ENCODE measurements around the gene SLC38A3. TPM values are rescaled to one million over a fixed set of nuclear protein-coding genes. Genes with fewer than 3 reads are reported as not detected.

SLC38A3 gene
- total and polyA plus RNA-seq, 2 experiments from 2014 or later = 0.28 to 1.3 TPM

DNA sequence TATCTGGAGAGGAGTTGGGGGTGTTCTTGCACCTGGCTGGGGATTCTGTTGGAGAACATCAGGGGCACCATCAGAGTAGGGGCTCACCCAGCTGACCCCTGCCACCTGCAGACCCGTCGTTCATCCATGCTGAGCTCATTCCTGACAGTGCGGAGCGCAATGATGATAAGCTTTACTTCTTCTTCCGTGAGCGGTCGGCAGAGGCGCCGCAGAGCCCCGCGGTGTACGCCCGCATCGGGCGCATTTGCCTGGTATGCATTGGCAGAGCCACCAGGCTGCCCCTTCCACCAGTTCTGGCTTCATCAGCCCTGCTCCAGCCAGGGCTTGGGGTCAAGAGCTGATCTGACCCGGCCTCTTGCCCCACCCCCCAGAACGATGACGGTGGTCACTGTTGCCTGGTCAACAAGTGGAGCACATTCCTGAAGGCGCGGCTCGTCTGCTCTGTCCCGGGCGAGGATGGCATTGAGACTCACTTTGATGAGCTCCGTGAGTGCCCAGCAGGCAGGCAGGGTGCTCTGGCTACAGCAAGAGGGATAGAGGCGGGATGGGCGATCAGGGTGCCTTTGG, 22.5 kb upstream of the SLC38A3 start:
- Histone ChIP-seq H3K36me3 (ENCODE audit: insufficient read depth) (no peaks in the 10 kb centered on the region; the same call in 1 of the 2 replicates), H3F3A (replicated peaks; ENCODE audit: low read depth) (peaks cover 8% of the 10 kb centered on the region; the same call in 1 of the 2 replicates), H3K4me1 (ENCODE audit: insufficient read depth) (no peaks in the 10 kb centered on the region), H3K79me2 (replicated peaks; ENCODE audit: insufficient read depth) (no peaks in the 10 kb centered on the region), H3K27ac (ENCODE audit: low read depth) (no peak overlapping the region), H3K27me3 (ENCODE audit: insufficient read depth) (no peaks in the 10 kb centered on the region), H4K20me1 (replicated peaks; ENCODE audit: insufficient read depth) (peaks cover 5% of the 10 kb centered on the region; the same call in 1 of the 2 replicates), H3K9me2 (ENCODE audit: insufficient read depth) (no peaks in the 10 kb centered on the region), H2AFZ (no peak overlapping the region), H3K4me3 (no peak overlapping the region), H3K4me2 (no peak overlapping the region)
- DNase-seq (ENCODE audit: low spot score) = no peak
- Mint-ChIP-seq H3K27ac (no peak overlapping the region), H3K27me3 (ENCODE audit: insufficient read depth, low read depth, poor library complexity) (peaks cover 8% of the 10 kb centered on the region), H3K9me3 (no peaks in the 10 kb centered on the region; the same call in 2 of the 3 replicates), H3K36me3 (ENCODE audit: low read depth) (peaks cover 37% of the 10 kb centered on the region), H3K4me1 (no peaks in the 10 kb centered on the region), H3K4me3 (no peak overlapping the region)
- TF ChIP-seq ZNF331 (CRISPR knock-in tag; IDR thresholded peaks at IDR 0.05; ENCODE audit: low read depth) = no peak
- TF ChIP-seq JUNB (IDR thresholded peaks at IDR 0.05; ENCODE audit: unreplicated experiment) = no peak
- ATAC-seq = no peak

DNA sequence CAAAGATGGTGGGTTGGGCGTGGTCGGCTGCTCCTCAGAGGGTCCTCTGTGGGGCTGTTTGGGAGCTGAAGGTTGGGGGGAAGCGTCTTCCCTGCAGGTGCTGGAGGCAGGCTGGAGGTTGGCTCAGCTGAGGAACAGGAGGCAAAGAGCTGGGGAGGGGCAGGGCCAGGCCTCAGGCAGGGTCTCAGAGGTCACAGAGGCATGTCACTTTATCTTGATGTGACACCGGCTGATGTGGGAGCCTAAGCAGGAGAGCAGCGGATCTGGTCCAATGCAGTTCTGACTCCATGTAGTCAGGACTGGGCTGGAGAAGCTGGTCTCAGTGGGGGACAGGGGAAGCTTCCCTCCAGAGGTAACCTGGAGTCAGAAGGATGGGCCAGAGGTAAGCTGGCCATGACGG, 21.3 kb upstream of the SLC38A3 start:
- no peaks in the 10 kb centered on the region for H3K79me2 ChIP-seq (replicated peaks; ENCODE audit: insufficient read depth)
- no peak overlapping the region for H3K4me3 ChIP-seq
- no peak for DNase-seq (ENCODE audit: low spot score)
- no peak overlapping the region for H3K4me2 ChIP-seq
- H3K27me3 Mint-ChIP-seq (ENCODE audit: insufficient read depth, low read depth, poor library complexity) = peaks cover 8% of the 10 kb centered on the region
- H3K27ac ChIP-seq (ENCODE audit: low read depth) = no peak overlapping the region
- no peaks in the 10 kb centered on the region; the same call in 1 of the 2 replicates for H3K36me3 ChIP-seq (ENCODE audit: insufficient read depth)
- H3K4me1 ChIP-seq (ENCODE audit: insufficient read depth) = no peaks in the 10 kb centered on the region
- H3K27me3 ChIP-seq (ENCODE audit: insufficient read depth) = no peaks in the 10 kb centered on the region
- no peak overlapping the region for H2AFZ ChIP-seq
- ATAC-seq = no peak
- H3K9me3 Mint-ChIP-seq = no peaks in the 10 kb centered on the region
- H3K27ac Mint-ChIP-seq = no peak overlapping the region
- peaks cover 5% of the 10 kb centered on the region; the same call in 1 of the 2 replicates for H4K20me1 ChIP-seq (replicated peaks; ENCODE audit: insufficient read depth)
- H3K36me3 Mint-ChIP-seq (ENCODE audit: low read depth) = peaks cover 38% of the 10 kb centered on the region
- peaks cover 3% of the 10 kb centered on the region; the same call in 1 of the 3 replicates for H3K4me1 Mint-ChIP-seq
- H3F3A ChIP-seq (replicated peaks; ENCODE audit: low read depth) = peaks cover 8% of the 10 kb centered on the region; the same call in 1 of the 2 replicates
- no peaks in the 10 kb centered on the region for H3K9me2 ChIP-seq (ENCODE audit: insufficient read depth)
- H3K4me3 Mint-ChIP-seq = no peak overlapping the region
- TF ChIP-seq JUNB (IDR thresholded peaks at IDR 0.05; ENCODE audit: unreplicated experiment) (no peak), EZH2phosphoT487 (IDR thresholded peaks at IDR 0.05; ENCODE audit: unreplicated experiment) (no peak), ZNF331 (CRISPR knock-in tag; IDR thresholded peaks at IDR 0.05; ENCODE audit: low read depth) (no peak), ZNF114 (CRISPR knock-in tag; IDR thresholded peaks at IDR 0.05) (no peak), EZH2 (IDR thresholded peaks at IDR 0.05; ENCODE audit: low read depth, unreplicated experiment) (no peak), STAT1 (IDR thresholded peaks at IDR 0.05; ENCODE audit: unreplicated experiment) (no peak), NANOG (IDR thresholded peaks at IDR 0.05; ENCODE audit: borderline replicate concordance) (no peak), CREB1 (CRISPR knock-in tag; IDR thresholded peaks at IDR 0.05; ENCODE audit: low read depth) (no peak), POLR2AphosphoS5 (IDR thresholded peaks at IDR 0.05; ENCODE audit: low read depth) (no peak)
- TF ChIP-seq, protein P1, sequence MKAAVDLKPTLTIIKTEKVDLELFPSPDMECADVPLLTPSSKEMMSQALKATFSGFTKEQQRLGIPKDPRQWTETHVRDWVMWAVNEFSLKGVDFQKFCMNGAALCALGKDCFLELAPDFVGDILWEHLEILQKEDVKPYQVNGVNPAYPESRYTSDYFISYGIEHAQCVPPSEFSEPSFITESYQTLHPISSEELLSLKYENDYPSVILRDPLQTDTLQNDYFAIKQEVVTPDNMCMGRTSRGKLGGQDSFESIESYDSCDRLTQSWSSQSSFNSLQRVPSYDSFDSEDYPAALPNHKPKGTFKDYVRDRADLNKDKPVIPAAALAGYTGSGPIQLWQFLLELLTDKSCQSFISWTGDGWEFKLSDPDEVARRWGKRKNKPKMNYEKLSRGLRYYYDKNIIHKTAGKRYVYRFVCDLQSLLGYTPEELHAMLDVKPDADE (IDR thresholded peaks at IDR 0.05) = no peak
- TF ChIP-seq, protein P2, sequence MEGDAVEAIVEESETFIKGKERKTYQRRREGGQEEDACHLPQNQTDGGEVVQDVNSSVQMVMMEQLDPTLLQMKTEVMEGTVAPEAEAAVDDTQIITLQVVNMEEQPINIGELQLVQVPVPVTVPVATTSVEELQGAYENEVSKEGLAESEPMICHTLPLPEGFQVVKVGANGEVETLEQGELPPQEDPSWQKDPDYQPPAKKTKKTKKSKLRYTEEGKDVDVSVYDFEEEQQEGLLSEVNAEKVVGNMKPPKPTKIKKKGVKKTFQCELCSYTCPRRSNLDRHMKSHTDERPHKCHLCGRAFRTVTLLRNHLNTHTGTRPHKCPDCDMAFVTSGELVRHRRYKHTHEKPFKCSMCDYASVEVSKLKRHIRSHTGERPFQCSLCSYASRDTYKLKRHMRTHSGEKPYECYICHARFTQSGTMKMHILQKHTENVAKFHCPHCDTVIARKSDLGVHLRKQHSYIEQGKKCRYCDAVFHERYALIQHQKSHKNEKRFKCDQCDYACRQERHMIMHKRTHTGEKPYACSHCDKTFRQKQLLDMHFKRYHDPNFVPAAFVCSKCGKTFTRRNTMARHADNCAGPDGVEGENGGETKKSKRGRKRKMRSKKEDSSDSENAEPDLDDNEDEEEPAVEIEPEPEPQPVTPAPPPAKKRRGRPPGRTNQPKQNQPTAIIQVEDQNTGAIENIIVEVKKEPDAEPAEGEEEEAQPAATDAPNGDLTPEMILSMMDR (conservative IDR thresholded peaks at IDR 0.05; ENCODE audit: low read depth in 2 of 2) = no peak
- TF ChIP-seq, protein P3, sequence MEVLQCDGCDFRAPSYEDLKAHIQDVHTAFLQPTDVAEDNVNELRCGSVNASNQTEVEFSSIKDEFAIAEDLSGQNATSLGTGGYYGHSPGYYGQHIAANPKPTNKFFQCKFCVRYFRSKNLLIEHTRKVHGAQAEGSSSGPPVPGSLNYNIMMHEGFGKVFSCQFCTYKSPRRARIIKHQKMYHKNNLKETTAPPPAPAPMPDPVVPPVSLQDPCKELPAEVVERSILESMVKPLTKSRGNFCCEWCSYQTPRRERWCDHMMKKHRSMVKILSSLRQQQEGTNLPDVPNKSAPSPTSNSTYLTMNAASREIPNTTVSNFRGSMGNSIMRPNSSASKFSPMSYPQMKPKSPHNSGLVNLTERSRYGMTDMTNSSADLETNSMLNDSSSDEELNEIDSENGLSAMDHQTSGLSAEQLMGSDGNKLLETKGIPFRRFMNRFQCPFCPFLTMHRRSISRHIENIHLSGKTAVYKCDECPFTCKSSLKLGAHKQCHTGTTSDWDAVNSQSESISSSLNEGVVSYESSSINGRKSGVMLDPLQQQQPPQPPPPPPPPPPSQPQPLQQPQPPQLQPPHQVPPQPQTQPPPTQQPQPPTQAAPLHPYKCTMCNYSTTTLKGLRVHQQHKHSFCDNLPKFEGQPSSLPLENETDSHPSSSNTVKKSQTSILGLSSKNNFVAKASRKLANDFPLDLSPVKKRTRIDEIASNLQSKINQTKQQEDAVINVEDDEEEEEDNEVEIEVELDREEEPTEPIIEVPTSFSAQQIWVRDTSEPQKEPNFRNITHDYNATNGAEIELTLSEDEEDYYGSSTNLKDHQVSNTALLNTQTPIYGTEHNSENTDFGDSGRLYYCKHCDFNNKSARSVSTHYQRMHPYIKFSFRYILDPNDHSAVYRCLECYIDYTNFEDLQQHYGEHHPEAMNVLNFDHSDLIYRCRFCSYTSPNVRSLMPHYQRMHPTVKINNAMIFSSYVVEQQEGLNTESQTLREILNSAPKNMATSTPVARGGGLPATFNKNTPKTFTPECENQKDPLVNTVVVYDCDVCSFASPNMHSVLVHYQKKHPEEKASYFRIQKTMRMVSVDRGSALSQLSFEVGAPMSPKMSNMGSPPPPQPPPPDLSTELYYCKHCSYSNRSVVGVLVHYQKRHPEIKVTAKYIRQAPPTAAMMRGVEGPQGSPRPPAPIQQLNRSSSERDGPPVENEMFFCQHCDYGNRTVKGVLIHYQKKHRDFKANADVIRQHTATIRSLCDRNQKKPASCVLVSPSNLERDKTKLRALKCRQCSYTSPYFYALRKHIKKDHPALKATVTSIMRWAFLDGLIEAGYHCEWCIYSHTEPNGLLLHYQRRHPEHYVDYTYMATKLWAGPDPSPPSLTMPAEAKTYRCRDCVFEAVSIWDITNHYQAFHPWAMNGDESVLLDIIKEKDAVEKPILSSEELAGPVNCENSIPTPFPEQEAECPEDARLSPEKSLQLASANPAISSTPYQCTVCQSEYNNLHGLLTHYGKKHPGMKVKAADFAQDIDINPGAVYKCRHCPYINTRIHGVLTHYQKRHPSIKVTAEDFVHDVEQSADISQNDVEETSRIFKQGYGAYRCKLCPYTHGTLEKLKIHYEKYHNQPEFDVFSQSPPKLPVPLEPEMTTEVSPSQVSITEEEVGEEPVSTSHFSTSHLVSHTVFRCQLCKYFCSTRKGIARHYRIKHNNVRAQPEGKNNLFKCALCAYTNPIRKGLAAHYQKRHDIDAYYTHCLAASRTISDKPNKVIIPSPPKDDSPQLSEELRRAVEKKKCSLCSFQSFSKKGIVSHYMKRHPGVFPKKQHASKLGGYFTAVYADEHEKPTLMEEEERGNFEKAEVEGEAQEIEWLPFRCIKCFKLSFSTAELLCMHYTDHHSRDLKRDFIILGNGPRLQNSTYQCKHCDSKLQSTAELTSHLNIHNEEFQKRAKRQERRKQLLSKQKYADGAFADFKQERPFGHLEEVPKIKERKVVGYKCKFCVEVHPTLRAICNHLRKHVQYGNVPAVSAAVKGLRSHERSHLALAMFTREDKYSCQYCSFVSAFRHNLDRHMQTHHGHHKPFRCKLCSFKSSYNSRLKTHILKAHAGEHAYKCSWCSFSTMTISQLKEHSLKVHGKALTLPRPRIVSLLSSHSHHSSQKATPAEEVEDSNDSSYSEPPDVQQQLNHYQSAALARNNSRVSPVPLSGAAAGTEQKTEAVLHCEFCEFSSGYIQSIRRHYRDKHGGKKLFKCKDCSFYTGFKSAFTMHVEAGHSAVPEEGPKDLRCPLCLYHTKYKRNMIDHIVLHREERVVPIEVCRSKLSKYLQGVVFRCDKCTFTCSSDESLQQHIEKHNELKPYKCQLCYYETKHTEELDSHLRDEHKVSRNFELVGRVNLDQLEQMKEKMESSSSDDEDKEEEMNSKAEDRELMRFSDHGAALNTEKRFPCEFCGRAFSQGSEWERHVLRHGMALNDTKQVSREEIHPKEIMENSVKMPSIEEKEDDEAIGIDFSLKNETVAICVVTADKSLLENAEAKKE (CRISPR knock-in tag; IDR thresholded peaks at IDR 0.05) = no peak

Data from GM23338 (cell line).